GM12865 (cell line): ENCODE results near the gene LY86.

Experiments
- DNase-seq: peaks from one replicate; pipeline ENCODE4 v3.0.0; 2010; ENCODE audit warnings: low read depth
- H3K4me3 ChIP-seq: 2 replicates; pipeline ENCODE4 v1.5.1; 2011; ENCODE audit warnings: mild to moderate bottlenecking, low read depth, low read length, control low read depth
- CTCF ChIP-seq: IDR thresholded peaks from 2 replicates; pipeline ENCODE4 v1.5.1; 2011; ENCODE audit warnings: low read length, control low read depth, low read depth, inconsistent platforms; ENCODE audit not compliant: insufficient read depth; ENCODE audit errors: missing control alignments

Gene LY86

GRCh38 chr6:6631053-6631452 lies 42.5 kb downstream of the LY86 start:
- TF ChIP-seq CTCF = no peak
- no peak overlapping the region for H3K4me3 ChIP-seq
- no peak for DNase-seq

- no peak for DNase-seq
- no peak overlapping the region for H3K4me3 ChIP-seq
- no peak for TF ChIP-seq CTCF
Measured at GRCh38 chr6:6631534-6632276, 43.2 kb downstream of the LY86 start.

- TF ChIP-seq CTCF = no peak
- no peak overlapping the region for H3K4me3 ChIP-seq
Measured at GRCh38 chr6:6633898-6634734, 45.6 kb downstream of the LY86 start.

GRCh38 chr6:6634735-6635075 lies 46.2 kb downstream of the LY86 start:
- no peak for TF ChIP-seq CTCF
- no peak for DNase-seq
- H3K4me3 ChIP-seq = no peak overlapping the region

More at GRCh38 chr6:6633898-6634734, 45.6 kb downstream of the LY86 start:
- DNase-seq = no peak

- H3K4me3 ChIP-seq = no peak overlapping the region
- TF ChIP-seq CTCF = no peak
- DNase-seq = peak; percentile 50
Measured at GRCh38 chr6:6635291-6635690, 46.8 kb downstream of the LY86 start.

GRCh38 chr6:6635869-6636268 lies 47.3 kb downstream of the LY86 start:
- no peak for TF ChIP-seq CTCF
- no peak overlapping the region for H3K4me3 ChIP-seq
- DNase-seq = peak; percentile 58

GRCh38 chr6:6639572-6639971 lies 51.1 kb downstream of the LY86 start:
- DNase-seq = no peak
- H3K4me3 ChIP-seq = no peak overlapping the region
- TF ChIP-seq CTCF = no peak
